Measurements from ENCODE around the gene OSBPL1A. TPM values are rescaled to one million over a fixed set of nuclear protein-coding genes. Genes with fewer than 3 reads are reported as not detected.

The OSBPL1A gene
- total and polyA plus RNA-seq, 10 of the 15 experiments (the other 5 are each of a cell fraction or from before 2014, with no cell fraction given): 0.02 to 0.83 (median 0.11) TPM; not detected in 6

- FAIRE-seq (no peak), DNase-seq (ENCODE audit: low read depth, low spot score) (no peak), ATAC-seq (no peak)
- ChIA-PET SMC1A (ENCODE audit: uncharacterized antibody, unreplicated experiment) (interaction anchor here (0.7 to 1.1 kb wide), 2 partner anchors 26 to 85 kb away, joined by 3 read pairs; no protein-coding TSS in a partner anchor), RAD21 (ENCODE audit: unreplicated experiment) (no interaction called here), POLR2A (no interaction called here), CTCF (interaction anchor here (0.8 to 2.6 kb wide), 3 partner anchors 15 to 254 kb away, joined by 3 to 8 read pairs (median 3); no protein-coding TSS in a partner anchor)
- H2AFZ ChIP-seq (ENCODE audit: control insufficient read depth, low read depth, low read length): no peak overlapping the region
- H3K4me3 ChIP-seq: no peak overlapping the region
- no peaks in the 10 kb centered on the region for H3K9me3 ChIP-seq (replicated peaks; ENCODE audit: control insufficient read depth, insufficient read depth, low read length)
- H3K36me3 ChIP-seq (ENCODE audit: control insufficient read depth in 2 of 2, insufficient read depth in 2 of 2, low read length in 1 of 2): no peaks in the 10 kb centered on the region
- 45% methylated on average over 6 of the region's 6 CpGs for WGBS (ENCODE audit: insufficient coverage, insufficient replicate concordance, low lambda C conversion rate, missing lambda C conversion rate)
- no peaks in the 10 kb centered on the region for H4K20me1 ChIP-seq (ENCODE audit: control insufficient read depth, insufficient read depth)
- 0 out of 4 replicates have a peak, but pooled peaks cover 0 to 3% of the 10 kb centered on the region in 2 experiments for H3K27me3 ChIP-seq (replicated peaks in 1 of 2; ENCODE audit: control insufficient read depth in 2 of 2, insufficient read depth in 2 of 2, low read length in 1 of 2)
- no TSS peak for BruUV-seq (replicated peaks)
- TF ChIP-seq SIX5 (IDR thresholded peaks at IDR 0.05; ENCODE audit: low read depth, low read length, severe bottlenecking) (no peak), TCF7 (IDR thresholded peaks at IDR 0.05; ENCODE audit: borderline replicate concordance) (no peak), BACH1 (IDR thresholded peaks at IDR 0.05; ENCODE audit: borderline replicate concordance) (no peak), RBBP5 (conservative IDR thresholded peaks at IDR 0.05) (no peak), MEF2A (IDR thresholded peaks at IDR 0.05; ENCODE audit: insufficient read depth, low read depth, low read length) (no peak), NR2C1 (IDR thresholded peaks at IDR 0.05) (no peak), JUND (IDR thresholded peaks at IDR 0.05; ENCODE audit: low read depth, low read length) (no peak), GATAD2B (conservative IDR thresholded peaks at IDR 0.05; ENCODE audit: low read depth) (no peak), GABPA (IDR thresholded peaks at IDR 0.05; ENCODE audit: low read depth) (no peak), CBX3 (IDR thresholded peaks at IDR 0.05; ENCODE audit: borderline replicate concordance, low read depth) (no peak), CEBPZ (IDR thresholded peaks at IDR 0.05; ENCODE audit: low read depth, low read length) (no peak), CBFB (IDR thresholded peaks at IDR 0.05; ENCODE audit: low read depth) (no peak)
- TF ChIP-seq, protein P1, sequence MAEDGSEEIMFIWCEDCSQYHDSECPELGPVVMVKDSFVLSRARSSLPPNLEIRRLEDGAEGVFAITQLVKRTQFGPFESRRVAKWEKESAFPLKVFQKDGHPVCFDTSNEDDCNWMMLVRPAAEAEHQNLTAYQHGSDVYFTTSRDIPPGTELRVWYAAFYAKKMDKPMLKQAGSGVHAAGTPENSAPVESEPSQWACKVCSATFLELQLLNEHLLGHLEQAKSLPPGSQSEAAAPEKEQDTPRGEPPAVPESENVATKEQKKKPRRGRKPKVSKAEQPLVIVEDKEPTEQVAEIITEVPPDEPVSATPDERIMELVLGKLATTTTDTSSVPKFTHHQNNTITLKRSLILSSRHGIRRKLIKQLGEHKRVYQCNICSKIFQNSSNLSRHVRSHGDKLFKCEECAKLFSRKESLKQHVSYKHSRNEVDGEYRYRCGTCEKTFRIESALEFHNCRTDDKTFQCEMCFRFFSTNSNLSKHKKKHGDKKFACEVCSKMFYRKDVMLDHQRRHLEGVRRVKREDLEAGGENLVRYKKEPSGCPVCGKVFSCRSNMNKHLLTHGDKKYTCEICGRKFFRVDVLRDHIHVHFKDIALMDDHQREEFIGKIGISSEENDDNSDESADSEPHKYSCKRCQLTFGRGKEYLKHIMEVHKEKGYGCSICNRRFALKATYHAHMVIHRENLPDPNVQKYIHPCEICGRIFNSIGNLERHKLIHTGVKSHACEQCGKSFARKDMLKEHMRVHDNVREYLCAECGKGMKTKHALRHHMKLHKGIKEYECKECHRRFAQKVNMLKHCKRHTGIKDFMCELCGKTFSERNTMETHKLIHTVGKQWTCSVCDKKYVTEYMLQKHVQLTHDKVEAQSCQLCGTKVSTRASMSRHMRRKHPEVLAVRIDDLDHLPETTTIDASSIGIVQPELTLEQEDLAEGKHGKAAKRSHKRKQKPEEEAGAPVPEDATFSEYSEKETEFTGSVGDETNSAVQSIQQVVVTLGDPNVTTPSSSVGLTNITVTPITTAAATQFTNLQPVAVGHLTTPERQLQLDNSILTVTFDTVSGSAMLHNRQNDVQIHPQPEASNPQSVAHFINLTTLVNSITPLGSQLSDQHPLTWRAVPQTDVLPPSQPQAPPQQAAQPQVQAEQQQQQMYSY (CRISPR knock-in tag; IDR thresholded peaks at IDR 0.05): no peak
- TF ChIP-seq, protein P2, sequence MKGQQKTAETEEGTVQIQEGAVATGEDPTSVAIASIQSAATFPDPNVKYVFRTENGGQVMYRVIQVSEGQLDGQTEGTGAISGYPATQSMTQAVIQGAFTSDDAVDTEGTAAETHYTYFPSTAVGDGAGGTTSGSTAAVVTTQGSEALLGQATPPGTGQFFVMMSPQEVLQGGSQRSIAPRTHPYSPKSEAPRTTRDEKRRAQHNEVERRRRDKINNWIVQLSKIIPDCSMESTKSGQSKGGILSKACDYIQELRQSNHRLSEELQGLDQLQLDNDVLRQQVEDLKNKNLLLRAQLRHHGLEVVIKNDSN (IDR thresholded peaks at IDR 0.05; ENCODE audit: borderline replicate concordance, extremely low read length, insufficient read depth, low read depth, low read length): no peak
- in situ Hi-C loops (cut with MboI): no loop called here
- H3K4me2 ChIP-seq (ENCODE audit: control insufficient read depth, insufficient read depth): no peak overlapping the region
- intact Hi-C loops (cut with micrococcal nuclease; ENCODE audit: unreplicated experiment): no loop called here
- H3K9ac ChIP-seq (ENCODE audit: control insufficient read depth, insufficient read depth, low read length): no peak overlapping the region
- H3K79me2 ChIP-seq (ENCODE audit: control insufficient read depth, insufficient read depth, low read length): no peaks in the 10 kb centered on the region
- no peak overlapping the region for H3K27ac ChIP-seq (ENCODE audit: control insufficient read depth, insufficient read depth)
- no peaks in the 10 kb centered on the region for H3K4me1 ChIP-seq (ENCODE audit: control insufficient read depth, insufficient read depth, low read length)
These were observed 137.6 kb downstream of the OSBPL1A start for GRCh38 chr18:24259869-24260641.
